Skeletal muscle tissue (tissue), 4 donors: Measurements from ENCODE around the gene GIT1. TPM values are rescaled to one million over a fixed set of nuclear protein-coding genes. Genes with fewer than 3 reads are reported as not detected.

Source experiments
- H3K27ac ChIP-seq: one replicate; pipeline ENCODE4 v1.7.0; 2013; ENCODE audit warnings: mild to moderate bottlenecking, low read depth, low read length, inconsistent platforms
- H3K27me3 ChIP-seq, 3 donors: one replicate each; pipeline ENCODE4 v1.7.0; 2013; ENCODE audit warnings: low read length in 3 of 3; ENCODE audit not compliant: control insufficient read depth in 3 of 3, insufficient read depth in 3 of 3
- H3K36me3 ChIP-seq, 3 donors: one replicate each; pipeline ENCODE4 v1.7.0; 2013; ENCODE audit warnings: low read length in 3 of 3; ENCODE audit not compliant: control insufficient read depth in 3 of 3, insufficient read depth in 3 of 3
- H3K4me1 ChIP-seq, 3 donors: one replicate each; pipeline ENCODE4 v1.7.0; 2013; ENCODE audit warnings: low read length in 3 of 3, mild to moderate bottlenecking in 3 of 3; ENCODE audit not compliant: control insufficient read depth in 3 of 3, insufficient read depth in 3 of 3
- H3K4me3 ChIP-seq, 3 donors: one replicate each; pipeline ENCODE4 v1.7.0; 2013; ENCODE audit warnings: low read length in 3 of 3
- H3K9ac ChIP-seq, 3 donors: one replicate each; pipeline ENCODE4 v1.7.0; 2013; ENCODE audit warnings: low read length in 3 of 3, mild to moderate bottlenecking in 3 of 3, moderate library complexity in 2 of 3, low read depth in 1 of 3
- H3K9me3 ChIP-seq, 3 donors: one replicate each; pipeline ENCODE4 v1.7.0; 2013; ENCODE audit warnings: low read length in 3 of 3; ENCODE audit not compliant: control insufficient read depth in 3 of 3
- total RNA-seq: library from RNA; depleted of rRNA; stranded (reverse); fragments of >200 nt; gene quantifications from one replicate; pipeline ENCODE4 v1.2.3, GENCODE V29; 2014
- donor health status: Osteomylitis.

GIT1 gene
- total RNA-seq, 1 donor from 2014 or later, result 11.0 TPM

DNA sequence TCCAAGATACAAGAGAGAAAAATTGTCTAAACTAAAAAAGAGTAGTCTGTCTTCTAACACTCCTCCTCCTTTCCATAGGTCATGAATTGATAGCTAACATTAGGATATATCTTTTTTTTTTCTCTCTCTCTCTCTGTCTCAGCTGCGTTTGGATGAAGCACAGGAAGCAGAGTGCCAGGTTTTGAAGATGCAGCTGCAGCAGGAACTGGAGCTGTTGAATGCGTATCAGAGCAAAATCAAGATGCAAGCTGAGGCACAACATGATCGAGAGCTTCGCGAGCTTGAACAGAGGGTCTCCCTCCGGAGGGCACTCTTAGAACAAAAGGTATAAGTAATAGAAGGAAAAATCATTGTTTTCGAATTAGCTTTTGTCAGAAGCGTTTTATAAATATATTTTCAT is 55.5 kb downstream of the GIT1 start:
- H3K4me1 ChIP-seq, result no peaks in the 10 kb centered on the region
- H3K27ac ChIP-seq, result no peak overlapping the region
- H3K36me3 ChIP-seq, result peaks cover 8 to 34% (median 24%) of the 10 kb centered on the region in 3 donors
- no peak overlapping the region for H3K9ac ChIP-seq
- H3K27me3 ChIP-seq, result no peaks in the 10 kb centered on the region
- H3K4me3 ChIP-seq, result no peak overlapping the region
- no peaks in the 10 kb centered on the region for H3K9me3 ChIP-seq

DNA sequence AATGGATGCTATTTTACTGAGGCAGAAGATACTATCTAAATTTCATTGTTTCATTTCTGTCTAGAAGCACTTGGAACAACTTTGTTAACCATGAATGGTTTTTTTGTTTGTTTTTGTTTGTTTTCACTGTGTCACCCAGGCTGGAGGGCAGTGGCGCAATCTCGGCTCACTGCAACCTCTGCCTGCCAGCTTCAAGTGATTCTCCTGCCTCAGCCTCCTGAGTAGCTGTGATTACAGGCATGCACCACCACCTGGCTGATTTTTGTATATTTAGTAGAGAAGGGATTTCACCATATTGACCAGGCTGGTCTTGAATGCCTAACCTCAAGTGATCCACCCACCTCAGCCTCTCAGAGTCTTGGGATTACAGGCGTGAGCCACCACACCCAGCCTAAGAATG is 63.1 kb downstream of the GIT1 start:
- Histone ChIP-seq H3K4me3 (no peak overlapping the region), H3K4me1 (no peaks in the 10 kb centered on the region), H3K9ac (no peak overlapping the region), H3K9me3 (no peaks in the 10 kb centered on the region), H3K27me3 (no peaks in the 10 kb centered on the region), H3K27ac (no peak overlapping the region), H3K36me3 (peaks cover 9 to 31% (median 22%) of the 10 kb centered on the region in 3 donors)

DNA sequence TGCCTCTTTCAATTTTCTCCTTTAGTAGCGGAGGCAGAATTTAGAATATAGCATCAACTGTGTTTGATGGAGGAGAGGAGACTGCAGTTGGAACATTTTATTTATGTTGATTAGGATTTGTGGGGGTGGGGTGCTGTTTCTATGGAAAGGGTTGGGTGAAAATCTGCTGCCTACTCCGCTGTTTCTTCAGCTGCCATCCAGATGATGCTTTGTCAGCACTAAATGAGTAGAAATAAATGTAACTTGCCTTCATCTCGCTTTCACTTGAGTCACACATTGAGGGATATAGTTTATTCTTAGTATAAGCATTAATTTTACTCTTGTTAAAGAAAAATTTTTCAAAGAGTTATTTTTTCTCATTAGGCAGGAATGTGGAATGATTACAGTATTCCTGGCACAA is 64.8 kb downstream of the GIT1 start:
- H3K9me3 ChIP-seq, result no peaks in the 10 kb centered on the region
- H3K4me3 ChIP-seq, result no peak overlapping the region
- H3K27me3 ChIP-seq, result no peaks in the 10 kb centered on the region
- no peaks in the 10 kb centered on the region for H3K4me1 ChIP-seq
- no peak overlapping the region for H3K27ac ChIP-seq
- peaks cover 4 to 32% (median 16%) of the 10 kb centered on the region in 3 donors for H3K36me3 ChIP-seq
- no peak overlapping the region for H3K9ac ChIP-seq

Other genes starting within 250 kb of the GIT1 start
- 36.0 TPM for gene TAOK1, start 199.3 kb downstream of the GIT1 start, total RNA-seq
- gene ABHD15, start 22.6 kb downstream of the GIT1 start, total RNA-seq, result 5.2 TPM
- gene TP53I13, start 20.9 kb downstream of the GIT1 start, total RNA-seq, result 26.1 TPM
- gene ANKRD13B, start 3.5 kb upstream of the GIT1 start, total RNA-seq, result 9.4 TPM
- 43.3 TPM for gene CORO6, start 33.3 kb upstream of the GIT1 start, total RNA-seq